H4 (cell line): Measurements from ENCODE around the gene SCIN. TPM values are rescaled to one million over a fixed set of nuclear protein-coding genes. Genes with fewer than 3 reads are reported as not detected.

Experiments
- DNase-seq: peaks from one replicate; pipeline ENCODE4 v3.0.0-alpha.2; 2015; ENCODE audit warnings: low spot score
- total RNA-seq: library from RNA; depleted of rRNA; stranded (reverse); fragments of >200 nt; shearing (Covaris generic); gene quantifications from 2 replicates; pipeline ENCODE4 v1.2.3, GENCODE V29; 2014

SCIN gene
- total RNA-seq, 1 experiment from 2014 or later = 0.37 TPM

DNA sequence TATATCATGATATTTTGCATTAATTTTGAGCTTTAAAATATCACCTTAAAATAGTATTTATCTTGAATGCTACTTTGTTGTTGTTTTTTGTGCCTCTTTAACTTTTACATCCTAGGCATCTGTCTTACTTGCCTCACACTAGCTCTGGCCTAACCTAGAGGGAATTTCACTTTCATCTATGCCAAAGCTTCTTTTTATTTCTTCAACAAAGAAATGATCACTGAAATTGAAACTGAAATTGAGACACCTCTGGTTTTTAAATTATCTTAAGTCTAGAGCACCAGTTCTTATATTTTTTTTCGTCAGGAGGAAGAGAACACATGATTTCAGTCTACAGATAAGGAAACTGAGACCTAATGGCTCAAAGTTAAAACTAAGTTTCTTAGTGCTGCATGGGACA, 3.5 kb upstream of the SCIN start:
- no peak for DNase-seq

DNA sequence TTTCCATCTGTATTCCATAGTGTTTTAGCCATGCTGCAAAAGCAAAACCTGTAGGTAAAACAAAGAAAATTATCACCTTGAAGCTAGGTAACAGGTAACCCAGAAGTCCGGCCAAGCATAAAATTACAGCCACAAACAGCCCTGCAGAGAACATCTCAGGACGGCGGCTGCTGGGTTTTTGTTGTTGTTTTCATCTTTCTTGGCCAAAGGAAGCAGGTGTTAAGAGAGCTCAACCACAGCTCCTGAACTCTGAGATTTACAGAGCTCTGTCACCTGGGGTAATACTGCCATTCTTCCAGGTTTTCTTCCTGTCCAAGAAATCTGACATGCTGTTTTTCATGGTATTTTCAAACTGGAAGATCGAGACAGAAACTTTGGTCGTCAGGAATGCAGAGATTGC, 847 bp upstream of the SCIN start:
- no peak for DNase-seq

DNA sequence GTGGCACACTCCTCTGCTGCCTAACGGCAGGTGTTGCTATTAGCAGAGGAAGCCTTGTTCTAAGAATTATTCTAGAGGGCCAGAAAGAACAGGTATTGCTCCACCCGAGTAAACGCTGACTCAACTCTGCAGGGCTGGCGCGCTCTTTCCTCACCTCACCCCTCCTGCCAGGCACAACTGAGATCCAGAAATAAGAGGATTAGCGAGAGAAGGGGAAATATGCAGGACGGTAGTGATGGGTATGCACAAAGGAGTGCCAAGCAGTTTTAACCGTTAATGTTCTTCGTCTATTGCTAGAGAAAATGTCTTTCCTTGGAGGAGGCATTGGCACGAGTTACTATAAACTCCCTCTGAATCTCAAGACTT, 369 bp upstream of the SCIN start:
- DNase-seq = no peak

DNA sequence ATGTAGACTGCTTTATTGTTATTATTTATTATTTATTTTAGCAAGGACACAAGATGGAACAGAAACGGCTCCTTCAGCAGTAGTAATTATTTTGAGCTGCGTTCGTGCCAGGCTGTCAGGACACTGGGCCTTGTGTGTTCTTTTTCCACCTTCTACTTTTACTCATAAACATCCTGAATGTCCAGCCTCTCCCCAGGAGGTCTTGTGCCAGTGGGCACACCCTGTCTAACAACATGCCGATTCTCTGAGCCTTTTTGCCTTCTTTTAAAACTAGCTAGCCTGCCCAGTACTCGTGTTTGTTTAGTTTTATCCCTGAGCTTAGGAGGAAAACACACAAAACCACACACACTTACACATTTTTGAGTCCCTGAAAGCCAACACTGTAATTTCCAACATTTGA, 1.2 kb downstream of the SCIN start:
- DNase-seq = no peak

DNA sequence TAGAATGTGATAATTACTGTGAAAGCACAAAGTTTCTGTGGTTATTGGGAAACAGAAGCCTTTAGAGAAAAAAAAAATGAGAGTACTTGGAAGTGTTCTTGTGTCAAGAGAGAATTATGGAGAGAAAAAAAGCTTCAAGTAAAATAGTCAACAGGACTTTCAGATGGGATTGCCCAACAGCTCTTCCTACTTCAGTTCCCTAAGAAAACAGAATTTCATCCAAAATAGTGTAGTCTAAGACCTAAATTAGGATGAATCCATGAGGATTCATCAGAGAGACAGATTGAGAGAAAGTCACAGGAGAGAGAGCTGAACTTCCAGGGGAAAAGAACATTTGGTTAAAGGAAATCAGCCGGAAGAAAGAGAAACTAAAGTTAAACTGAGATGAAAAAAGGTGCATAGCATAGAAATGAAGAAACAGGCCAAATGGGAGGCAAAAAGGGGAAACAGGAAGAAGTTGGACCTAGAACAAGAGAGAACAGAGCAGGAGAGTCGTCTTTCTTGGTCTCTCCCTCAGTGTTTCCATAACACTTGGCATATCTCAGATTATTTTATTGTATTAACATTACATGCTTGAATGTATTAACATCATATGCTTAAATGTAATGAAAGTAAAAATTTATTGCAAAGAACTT, 2.5 kb downstream of the SCIN start:
- no peak for DNase-seq

DNA sequence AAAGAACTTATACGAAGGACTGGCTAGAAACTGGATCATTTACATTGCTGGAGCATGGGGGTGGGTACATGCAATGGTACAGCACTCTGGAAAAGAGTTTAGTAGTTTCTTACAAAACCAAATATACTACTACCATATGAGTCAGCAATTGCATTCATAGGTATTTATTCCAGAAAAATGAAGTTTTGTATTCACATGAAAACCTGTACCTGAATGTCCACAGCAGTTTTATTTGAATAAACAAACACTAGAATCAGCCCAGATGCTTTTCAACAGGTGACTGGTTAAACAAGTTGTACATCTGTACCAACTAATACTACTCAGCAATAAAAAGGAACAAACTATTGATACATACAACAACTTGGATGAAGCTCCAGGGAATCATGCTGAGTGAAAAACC, 3.4 kb downstream of the SCIN start:
- DNase-seq = no peak

DNA sequence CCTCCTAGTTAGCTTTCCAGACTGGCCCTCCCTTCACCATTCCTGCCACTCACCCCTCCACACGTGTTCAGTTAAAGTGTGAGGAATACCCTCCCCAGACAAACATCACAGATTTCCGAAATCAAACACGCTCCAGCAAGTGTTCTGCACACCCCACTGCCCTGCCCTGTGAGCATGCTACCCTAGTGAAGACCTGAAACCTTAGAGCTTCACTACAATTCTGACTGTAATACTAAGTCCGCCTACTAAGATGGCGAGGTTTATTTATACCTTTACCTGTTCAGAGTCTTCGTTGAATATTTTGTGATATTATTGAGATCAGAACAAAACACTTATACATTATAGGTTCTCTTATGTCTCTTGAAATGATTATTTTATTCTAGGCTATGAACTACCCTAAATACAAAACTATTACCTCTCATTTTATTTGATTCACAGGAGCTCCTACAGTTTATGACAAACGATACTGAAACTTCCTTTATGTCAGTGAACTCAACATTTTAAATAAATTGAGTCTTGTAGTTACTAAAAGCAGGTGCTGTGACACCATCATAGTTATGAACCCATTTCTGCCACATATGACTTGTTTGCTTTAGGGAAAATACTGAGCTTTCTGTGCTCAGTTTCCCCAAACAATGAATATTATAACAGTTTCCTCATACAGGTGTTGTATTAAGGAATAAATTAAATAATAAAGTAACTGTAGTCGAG, 8.6 kb downstream of the SCIN start:
- DNase-seq = no peak

DNA sequence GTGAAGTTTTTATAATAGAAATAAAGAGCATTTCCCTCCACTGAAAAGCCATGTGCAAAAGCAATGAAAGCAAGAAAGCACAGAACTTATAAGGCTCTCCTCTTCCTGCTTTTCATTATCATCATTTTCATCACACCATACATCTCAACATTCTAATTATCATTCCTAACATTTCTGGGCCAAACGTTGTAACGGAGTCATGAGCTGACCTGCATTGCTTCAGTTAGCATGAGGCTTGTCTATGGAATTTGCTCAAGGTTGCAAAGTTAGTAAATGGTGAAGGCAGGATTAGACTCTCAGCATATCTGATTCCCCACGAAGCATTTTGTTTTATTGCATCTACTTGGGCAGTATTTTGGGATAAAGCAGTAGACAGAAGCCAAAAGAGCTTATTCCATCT, 11.4 kb downstream of the SCIN start:
- DNase-seq = no peak

DNA sequence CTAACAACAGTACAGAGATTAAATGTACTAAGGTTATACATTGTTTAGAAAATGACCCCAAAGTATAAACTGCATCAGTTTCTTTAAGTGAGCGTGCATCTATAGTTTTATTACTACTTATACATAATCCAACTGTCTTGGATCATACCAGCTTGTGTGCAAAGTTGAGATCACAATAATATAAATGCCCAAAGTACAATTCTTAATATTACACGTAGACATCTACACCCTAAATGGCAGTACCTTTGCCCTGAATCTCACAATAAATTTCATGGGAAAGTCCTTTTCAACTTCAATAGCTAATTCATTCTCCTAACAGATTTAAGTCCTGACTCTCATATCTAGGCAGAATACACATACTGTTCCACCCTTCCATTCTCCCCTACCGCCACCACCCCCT, 11.8 kb downstream of the SCIN start:
- no peak for DNase-seq

DNA sequence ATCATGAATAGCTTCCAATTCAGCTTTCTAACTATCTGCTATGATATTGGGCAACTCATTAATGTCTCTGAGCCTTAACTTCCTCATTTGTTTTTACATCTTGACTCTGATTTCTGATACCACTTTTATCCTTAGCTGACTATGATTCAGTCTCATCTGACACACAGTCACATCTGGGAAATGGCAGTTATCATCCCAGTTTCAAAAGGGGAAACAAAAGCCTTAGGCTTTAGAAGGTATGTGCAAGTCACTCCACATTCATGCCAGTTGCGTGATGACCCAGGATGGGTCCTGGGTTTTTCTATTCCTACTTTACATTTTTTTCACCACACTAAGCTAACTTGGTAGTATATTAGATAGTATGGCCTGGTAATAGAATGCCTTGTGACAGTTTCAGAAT, 12.7 kb downstream of the SCIN start:
- no peak for DNase-seq

DNA sequence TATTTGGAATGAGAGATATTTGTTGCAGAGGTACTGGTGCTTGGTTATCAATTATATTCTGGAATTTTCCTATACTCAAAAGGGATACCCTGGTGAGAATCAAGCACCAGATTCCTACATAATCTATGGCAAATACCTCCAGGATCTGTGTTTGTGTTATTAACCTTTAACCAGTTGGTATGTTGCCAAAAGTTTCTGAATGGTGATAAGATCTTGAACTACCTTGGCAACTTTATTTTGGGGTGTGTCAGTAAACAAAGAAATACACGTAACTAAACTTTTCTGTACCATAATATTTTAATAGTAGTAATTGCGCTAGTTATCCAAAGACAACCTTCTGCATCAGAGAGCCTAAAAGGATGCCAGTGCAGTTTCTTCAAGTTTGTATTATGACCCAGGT, 13.4 kb downstream of the SCIN start:
- no peak for DNase-seq

DNA sequence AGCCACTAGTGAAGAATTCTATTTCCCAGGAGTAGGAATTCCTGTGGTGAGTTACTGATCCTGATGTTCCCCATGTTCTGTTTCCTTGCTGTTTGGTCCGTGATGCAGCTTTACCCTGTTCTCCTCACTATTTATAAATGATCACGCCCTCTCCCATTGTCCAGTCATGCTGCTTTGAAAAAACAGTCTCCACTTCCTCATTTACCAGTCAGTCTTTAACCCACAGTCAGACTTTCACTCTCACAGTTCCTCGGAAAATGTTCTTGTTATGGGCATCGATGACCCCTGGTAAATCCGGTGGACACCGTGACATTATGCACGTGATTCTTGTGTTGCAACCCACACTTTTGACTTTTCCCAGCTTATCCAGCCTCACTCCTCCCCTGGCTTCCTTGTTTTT, 14.4 kb downstream of the SCIN start:
- peak; percentile 40 for DNase-seq

DNA sequence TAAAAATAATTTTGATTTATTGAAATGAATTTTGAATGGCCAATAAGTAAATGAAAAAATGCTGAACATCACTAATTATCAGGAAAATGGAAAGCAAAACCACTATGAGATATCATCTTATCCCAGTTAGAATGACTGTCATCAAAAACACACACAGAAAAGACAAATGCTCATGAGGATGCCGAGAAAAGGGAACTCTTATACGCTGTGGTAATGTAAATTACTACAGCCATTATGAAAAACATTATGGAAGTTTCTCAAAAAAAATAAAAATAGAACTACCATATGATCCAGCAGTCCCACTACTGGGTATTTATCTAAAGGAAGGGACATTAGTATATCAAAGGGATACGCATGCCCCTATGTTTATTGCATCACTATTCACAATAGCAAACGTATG, 15.8 kb downstream of the SCIN start:
- DNase-seq = no peak

DNA sequence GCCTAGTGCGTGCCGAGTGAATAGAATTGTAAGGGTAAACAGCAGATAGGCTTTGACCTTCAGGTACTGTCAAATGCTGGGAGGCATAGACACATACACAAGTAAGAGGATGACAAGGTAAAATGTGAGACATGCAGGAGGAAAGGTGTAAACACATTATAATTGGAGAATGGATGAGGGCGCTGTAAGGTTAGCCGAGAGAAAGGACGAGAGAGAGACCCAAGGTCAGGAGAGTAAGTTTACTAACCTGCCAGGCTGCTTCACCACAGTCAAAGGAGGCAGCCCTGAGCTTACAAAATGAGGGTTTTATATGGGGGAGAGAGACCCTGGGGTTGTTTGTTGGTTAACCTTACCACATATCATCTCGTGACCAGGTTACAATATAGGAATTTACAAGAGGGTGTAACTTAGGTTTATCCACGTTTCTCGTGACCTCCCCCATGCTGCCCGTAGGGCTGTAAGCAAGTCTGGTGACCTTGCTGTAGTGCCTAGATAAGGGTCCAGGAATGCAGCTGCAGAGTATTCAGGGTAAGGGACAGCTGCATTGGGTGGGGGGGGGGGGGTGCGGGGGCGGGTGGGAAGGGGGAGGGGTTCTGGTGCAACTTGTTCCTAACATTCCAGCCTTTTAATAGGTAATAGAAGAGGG, 17.9 kb downstream of the SCIN start:
- DNase-seq = no peak

DNA sequence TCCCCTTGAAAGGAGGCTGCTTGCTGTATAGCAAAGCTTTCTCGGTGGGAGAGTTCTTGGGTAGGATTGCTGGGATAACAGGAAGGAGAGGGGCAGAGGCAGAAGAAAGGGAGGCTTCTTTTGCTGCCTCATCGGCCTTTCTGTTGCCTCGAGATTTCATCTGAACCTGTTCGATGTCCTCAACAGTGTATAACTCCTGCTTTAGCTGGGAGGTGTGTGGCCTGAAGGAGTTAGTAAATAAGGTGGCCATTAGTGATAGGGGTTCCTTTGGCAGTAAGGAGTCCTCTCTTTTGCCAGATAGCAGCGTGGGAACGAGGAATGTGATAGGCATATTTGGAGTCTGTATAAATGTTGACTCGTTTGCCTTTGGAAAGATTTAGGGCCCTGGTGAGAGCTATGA, 20.0 kb downstream of the SCIN start:
- no peak for DNase-seq

DNA sequence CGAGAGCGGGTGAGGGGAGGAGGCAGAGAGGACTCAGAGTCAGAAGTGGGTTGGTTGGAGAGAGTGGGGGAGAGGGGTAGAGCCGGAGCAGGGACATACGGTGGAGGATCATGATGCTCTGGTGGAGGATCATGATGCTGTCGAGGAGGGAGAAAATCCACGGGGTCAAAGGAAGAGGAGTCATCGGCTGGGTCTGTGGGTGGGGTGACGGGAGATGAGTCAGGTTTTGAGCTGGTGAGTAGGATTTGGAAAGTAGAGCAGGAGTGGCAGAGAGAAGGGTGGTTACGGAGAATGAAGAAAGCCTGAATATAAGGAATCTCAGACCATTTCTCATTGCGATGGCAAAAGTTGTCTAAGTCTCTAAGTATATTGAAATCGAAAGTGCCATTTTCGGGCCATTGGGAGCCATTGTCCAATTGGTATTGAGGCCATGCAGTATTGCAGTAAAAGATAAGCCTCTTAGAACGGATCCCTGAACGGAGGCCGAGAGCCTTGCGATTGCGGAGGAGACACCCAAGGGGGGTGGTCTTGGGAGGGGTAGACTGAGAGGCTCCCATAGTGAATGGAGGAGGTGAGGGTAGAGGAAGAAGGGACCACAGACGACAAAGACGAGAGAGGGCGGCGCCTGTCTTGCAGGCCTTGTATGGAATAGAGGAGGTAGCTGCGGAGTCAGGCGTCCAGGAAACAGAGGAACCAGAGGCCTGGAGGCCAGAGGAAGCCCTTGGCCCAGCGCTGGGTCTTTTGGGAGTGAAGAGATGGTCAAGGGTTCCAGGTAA, 23.8 kb downstream of the SCIN start:
- no peak for DNase-seq

DNA sequence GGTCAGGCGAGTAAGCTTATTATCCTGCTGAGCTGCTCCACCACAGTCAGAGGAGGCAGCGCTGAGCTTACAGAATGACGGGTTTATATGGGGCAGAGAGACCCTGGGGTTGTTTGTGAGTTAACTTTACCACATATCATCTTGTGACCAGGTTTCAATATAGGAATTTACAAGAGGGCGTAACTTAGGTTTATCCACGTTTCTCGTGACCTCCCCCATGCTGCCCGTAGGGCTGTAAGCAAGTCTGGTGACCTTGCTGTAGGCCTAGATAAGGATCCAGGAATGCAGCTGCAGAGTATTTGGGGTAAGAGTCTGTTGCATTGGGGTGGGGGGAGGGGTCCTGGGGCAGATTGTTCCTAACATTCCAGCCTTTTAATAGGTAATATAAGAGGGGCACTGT, 24.6 kb downstream of the SCIN start:
- DNase-seq = no peak

DNA sequence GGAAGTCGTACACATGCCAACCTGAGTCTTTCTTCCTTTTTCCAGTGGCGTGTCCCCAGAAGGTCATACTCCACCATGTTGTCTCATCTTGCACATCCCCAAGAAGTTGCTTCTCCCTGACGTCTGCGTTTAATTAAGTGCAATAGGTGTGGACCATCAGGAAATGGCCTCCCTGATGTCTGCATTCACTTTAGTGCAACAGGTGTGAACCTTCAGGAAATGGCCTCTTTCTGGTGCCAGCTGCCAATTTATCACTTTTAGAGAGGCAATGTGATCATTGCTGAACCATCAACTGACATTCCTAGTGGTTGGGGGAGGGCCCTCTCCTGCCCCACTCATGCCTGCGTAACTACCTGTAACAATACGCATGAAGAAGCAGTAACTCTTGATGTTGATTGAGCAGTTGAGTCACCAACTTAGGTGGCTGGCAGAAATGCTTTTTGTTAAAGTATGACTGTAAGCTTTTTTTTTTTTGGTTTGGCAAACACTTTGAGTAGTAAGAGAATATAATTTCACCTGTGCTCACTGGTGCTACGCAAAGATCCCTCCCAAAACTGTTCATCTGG, 25.8 kb downstream of the SCIN start:
- DNase-seq = no peak

DNA sequence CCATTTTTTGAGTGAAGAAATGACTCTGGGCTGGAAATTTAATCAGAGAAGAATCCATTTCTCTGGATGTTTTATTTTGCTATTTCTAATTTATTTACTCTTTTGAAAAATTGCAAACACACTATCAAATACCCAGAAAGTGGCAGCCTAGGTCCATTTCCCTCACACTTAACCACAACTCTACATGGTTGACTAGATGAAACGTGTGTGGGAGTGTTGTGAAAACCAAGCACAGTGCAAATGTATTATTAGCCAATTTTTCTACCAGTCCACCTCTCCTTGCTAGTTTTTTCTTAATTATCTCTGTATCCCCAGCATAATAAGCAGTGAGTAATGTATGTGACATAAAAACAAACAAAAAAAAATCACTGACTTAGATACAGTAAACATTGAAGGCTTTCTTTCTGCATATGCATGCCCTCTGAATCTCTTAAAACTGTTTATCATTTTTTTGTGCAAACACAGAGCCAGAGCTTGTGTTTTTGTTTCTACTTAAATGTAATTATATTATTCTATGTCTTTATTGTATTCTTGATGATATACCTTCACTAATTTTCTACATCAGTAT, 30.9 kb downstream of the SCIN start:
- DNase-seq = no peak

DNA sequence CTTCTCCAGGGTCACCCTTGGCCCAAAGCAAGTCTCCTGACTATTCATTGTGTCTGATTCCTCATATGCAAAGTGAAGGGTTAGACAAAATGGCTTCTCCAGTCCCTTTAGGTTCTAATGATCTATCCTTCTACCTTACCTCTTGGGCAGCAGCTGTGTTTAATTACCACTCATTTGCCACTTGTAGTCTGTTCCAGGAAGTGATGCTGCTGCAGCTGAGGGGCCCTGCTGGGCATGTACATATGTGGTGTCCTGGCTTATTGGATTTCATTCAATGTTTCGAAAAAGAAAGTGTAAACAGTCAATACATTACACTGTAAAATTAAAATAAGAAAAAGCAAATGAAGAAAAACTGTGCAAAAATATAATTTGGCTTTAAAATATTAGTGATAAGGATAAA, 36.6 kb downstream of the SCIN start:
- peak; percentile 75 for DNase-seq

DNA sequence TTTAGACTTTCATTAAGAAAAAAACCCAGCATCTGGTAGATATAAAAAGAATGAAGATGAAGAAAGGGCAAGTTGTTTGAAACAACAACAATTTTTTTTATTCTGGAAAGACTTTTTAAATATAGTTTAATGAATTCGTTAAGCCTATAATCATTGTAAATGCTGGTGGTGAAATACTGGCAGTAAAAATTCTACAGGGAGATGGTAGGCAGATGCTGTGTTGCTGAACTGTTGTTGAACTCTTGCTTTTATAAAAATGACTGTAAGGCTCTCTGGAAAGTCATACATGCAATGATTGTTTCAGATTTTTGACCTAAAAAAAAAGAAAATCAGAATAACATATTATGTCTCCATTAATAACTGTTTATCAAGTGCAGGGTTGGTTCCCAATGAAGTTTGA, 39.0 kb downstream of the SCIN start:
- no peak for DNase-seq

DNA sequence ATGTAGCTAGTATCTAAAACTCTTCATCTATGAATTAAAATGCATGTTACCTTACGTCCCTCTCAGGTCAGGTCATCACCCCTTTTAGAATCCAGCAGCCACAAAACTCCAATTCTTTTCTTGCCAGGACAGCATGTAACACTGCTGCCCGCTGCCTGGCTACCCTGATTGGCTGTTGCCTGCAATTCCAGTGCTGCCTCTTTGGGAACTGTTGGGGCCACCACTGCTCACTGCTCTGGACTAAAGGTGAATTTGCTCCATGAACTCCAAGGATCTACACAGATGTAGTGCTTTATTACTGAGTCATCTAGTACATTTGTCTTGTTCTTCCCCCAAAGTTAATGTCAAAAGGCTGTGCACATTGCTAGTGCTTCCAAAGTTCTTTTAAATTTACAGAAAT, 40.4 kb downstream of the SCIN start:
- no peak for DNase-seq
